Inferior parietal cortex (tissue), 1 donor: ENCODE data around the gene HYCC1.
"Not testable (repeated sequence)": the region's sequence is repeated elsewhere in the genome, so short reads cannot be mapped to it uniquely, and the experiment has no call there.

Source experiments
- DNase-seq: peaks from one replicate; pipeline ENCODE4 v3.0.0-alpha.2; 2016; ENCODE audit errors: extremely low spot score

HYCC1 gene

GRCh38 chr7:22985436-22985835 is 28.5 kb downstream of the HYCC1 start:
- no peak for DNase-seq

GRCh38 chr7:22983257-22983855 is 30.6 kb downstream of the HYCC1 start:
- DNase-seq = no peak

GRCh38 chr7:22980422-22980821 is 33.5 kb downstream of the HYCC1 start:
- no peak for DNase-seq

GRCh38 chr7:22979861-22980260 is 34.1 kb downstream of the HYCC1 start:
- no peak for DNase-seq

GRCh38 chr7:22979251-22979650 is 34.7 kb downstream of the HYCC1 start:
- no peak for DNase-seq

GRCh38 chr7:22974636-22975035 is 39.3 kb downstream of the HYCC1 start:
- not testable (repeated sequence) for DNase-seq

- DNase-seq = no peak
These were observed 41.7 kb downstream of the HYCC1 start for GRCh38 chr7:22972207-22972606.

- no peak for DNase-seq
These were observed 44.9 kb downstream of the HYCC1 start for GRCh38 chr7:22969010-22969431.
